HepG2 (cell line): Measurements from ENCODE around the gene DNAJC11.

Experiments used
- ELF1 ChIP-seq: sonication (generic); formaldehyde crosslinking; IDR thresholded peaks from 2 replicates; pipeline ENCODE4 v1.4.0; 2020; ENCODE audit warnings: missing genetic modification reagents
- EP300 ChIP-seq, 3 experiments: sonication (generic) in 1 of 3; formaldehyde crosslinking in 1 of 3; IDR thresholded peaks; 2 replicates each; pipeline versions ENCODE4 v1.5.1 to v1.6.1; 2011 to 2020; ENCODE audit warnings: low read depth in 2 of 3, low read length in 2 of 3, borderline replicate concordance in 1 of 3, improper control_type of control experiment in 1 of 3, mild to moderate bottlenecking in 1 of 3, missing genetic modification reagents in 1 of 3, moderate library complexity in 1 of 3
- ETV6 ChIP-seq: sonication (generic); formaldehyde crosslinking; conservative IDR thresholded peaks from 2 replicates; pipeline ENCODE4 v1.4.0; 2020; ENCODE audit warnings: missing genetic modification reagents
- EZH2 ChIP-seq: conservative IDR thresholded peaks from 2 replicates; pipeline ENCODE4 v1.6.1; 2012; ENCODE audit warnings: mild to moderate bottlenecking, low read depth, low read length, moderate library complexity
- GABPA ChIP-seq, 2 experiments: IDR thresholded peaks; 2 replicates each; pipeline ENCODE4 v1.6.1; 2011 to 2016; ENCODE audit warnings: low read depth in 2 of 2, low read length in 1 of 2, missing biosample characterization in 1 of 2, missing genetic modification characterization in 1 of 2
- JUN ChIP-seq: sonication (generic); formaldehyde crosslinking; IDR thresholded peaks from 2 replicates; pipeline ENCODE4 v1.4.0; 2020; ENCODE audit warnings: mild to moderate bottlenecking, missing genetic modification reagents
- MATR3 ChIP-seq: sonication (generic); formaldehyde crosslinking; IDR thresholded peaks from 2 replicates; pipeline ENCODE4 v1.4.0; 2020; ENCODE audit warnings: missing genetic modification reagents
- MYC ChIP-seq: sonication (generic); formaldehyde crosslinking; IDR thresholded peaks from 2 replicates; pipeline ENCODE4 v1.9.0; 2021; ENCODE audit warnings: missing genetic modification reagents, borderline replicate concordance
- POLR2AphosphoS5 ChIP-seq: IDR thresholded peaks from 2 replicates; pipeline ENCODE4 v1.6.1; 2012; ENCODE audit warnings: low read depth, low read length
- ZKSCAN5 ChIP-seq: sonication (generic); formaldehyde crosslinking; IDR thresholded peaks from 2 replicates; pipeline ENCODE4 v1.5.1; 2020; ENCODE audit warnings: mild to moderate bottlenecking, missing genetic modification reagents
- ZNF557 ChIP-seq: sonication (generic); formaldehyde crosslinking; IDR thresholded peaks from 2 replicates; pipeline ENCODE4 v1.4.0; 2020; ENCODE audit warnings: missing genetic modification reagents
- ZNF83 ChIP-seq: sonication (generic); formaldehyde crosslinking; IDR thresholded peaks from 2 replicates; pipeline ENCODE4 v1.4.0; 2020; ENCODE audit warnings: missing genetic modification reagents, mild to moderate bottlenecking, borderline replicate concordance
- TF ChIP-seq, protein P1 (sequence below): sonication (generic); formaldehyde crosslinking; IDR thresholded peaks from 2 replicates; pipeline ENCODE4 v1.5.0; 2020; ENCODE audit warnings: mild to moderate bottlenecking, missing genetic modification reagents, moderate library complexity
- TF ChIP-seq, protein P2 (sequence below): sonication (generic); formaldehyde crosslinking; IDR thresholded peaks from 2 replicates; pipeline ENCODE4 v1.4.0; 2020; ENCODE audit warnings: missing genetic modification reagents

DNA sequence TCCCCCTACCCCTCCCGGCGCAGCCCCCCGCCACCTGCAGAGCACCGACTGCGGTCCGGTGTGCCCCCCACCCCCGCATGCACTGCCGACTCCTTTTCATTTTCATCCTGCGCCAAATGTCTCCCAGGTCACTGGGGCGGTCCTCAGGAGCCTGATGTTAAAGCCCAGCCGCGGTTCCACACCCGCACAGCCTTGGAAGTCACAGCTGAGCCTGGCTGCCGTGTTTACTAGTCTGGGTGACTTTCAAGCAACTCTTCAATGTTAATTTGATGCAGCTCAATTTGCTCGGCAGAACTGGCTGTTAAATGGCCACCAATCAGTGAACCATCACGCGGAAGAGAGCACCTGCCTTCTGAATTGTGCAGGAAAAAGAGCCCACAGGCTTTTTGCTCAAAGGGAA lies 49.7 kb downstream of the DNAJC11 start:
- TF ChIP-seq ZNF83 (no peak), ELF1 (no peak), GABPA (IDR thresholded peaks at IDR 0.05; ENCODE audit: low read depth, low read length) (no peak), GABPA (CRISPR knock-in tag; IDR thresholded peaks at IDR 0.05; ENCODE audit: low read depth) (no peak), ZNF557 (CRISPR knock-in tag) (no peak), POLR2AphosphoS5 (no peak), MYC (CRISPR knock-in tag) (no peak), ETV6 (CRISPR knock-in tag) (no peak), ZKSCAN5 (CRISPR knock-in tag) (no peak), EP300 (IDR thresholded peaks at IDR 0.05; ENCODE audit: low read depth in 2 of 2, low read length in 2 of 2) (no peak), EP300 (CRISPR knock-in tag; IDR thresholded peaks at IDR 0.05; ENCODE audit: borderline replicate concordance) (no peak), MATR3 (CRISPR knock-in tag) (no peak), JUN (no peak), EZH2 (no peak)
- TF ChIP-seq, protein P1, sequence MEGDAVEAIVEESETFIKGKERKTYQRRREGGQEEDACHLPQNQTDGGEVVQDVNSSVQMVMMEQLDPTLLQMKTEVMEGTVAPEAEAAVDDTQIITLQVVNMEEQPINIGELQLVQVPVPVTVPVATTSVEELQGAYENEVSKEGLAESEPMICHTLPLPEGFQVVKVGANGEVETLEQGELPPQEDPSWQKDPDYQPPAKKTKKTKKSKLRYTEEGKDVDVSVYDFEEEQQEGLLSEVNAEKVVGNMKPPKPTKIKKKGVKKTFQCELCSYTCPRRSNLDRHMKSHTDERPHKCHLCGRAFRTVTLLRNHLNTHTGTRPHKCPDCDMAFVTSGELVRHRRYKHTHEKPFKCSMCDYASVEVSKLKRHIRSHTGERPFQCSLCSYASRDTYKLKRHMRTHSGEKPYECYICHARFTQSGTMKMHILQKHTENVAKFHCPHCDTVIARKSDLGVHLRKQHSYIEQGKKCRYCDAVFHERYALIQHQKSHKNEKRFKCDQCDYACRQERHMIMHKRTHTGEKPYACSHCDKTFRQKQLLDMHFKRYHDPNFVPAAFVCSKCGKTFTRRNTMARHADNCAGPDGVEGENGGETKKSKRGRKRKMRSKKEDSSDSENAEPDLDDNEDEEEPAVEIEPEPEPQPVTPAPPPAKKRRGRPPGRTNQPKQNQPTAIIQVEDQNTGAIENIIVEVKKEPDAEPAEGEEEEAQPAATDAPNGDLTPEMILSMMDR (CRISPR knock-in tag): no peak
- TF ChIP-seq, protein P2, sequence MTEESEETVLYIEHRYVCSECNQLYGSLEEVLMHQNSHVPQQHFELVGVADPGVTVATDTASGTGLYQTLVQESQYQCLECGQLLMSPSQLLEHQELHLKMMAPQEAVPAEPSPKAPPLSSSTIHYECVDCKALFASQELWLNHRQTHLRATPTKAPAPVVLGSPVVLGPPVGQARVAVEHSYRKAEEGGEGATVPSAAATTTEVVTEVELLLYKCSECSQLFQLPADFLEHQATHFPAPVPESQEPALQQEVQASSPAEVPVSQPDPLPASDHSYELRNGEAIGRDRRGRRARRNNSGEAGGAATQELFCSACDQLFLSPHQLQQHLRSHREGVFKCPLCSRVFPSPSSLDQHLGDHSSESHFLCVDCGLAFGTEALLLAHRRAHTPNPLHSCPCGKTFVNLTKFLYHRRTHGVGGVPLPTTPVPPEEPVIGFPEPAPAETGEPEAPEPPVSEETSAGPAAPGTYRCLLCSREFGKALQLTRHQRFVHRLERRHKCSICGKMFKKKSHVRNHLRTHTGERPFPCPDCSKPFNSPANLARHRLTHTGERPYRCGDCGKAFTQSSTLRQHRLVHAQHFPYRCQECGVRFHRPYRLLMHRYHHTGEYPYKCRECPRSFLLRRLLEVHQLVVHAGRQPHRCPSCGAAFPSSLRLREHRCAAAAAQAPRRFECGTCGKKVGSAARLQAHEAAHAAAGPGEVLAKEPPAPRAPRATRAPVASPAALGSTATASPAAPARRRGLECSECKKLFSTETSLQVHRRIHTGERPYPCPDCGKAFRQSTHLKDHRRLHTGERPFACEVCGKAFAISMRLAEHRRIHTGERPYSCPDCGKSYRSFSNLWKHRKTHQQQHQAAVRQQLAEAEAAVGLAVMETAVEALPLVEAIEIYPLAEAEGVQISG (CRISPR knock-in tag): no peak
